Stimulated activated effector memory CD8-positive, alpha-beta T cell treated with anti-CD3 and anti-CD28 coated beads, Interleukin-12 subunit alpha, Interleukin-12 subunit beta, amount 100 ng/mL, for 72 hours (primary cell): ENCODE measurements around the gene BRCA2.
"Not testable (repeated sequence)": the region's sequence is repeated elsewhere in the genome, so short reads cannot be mapped to it uniquely, and the experiment has no call there.

Experiments
- ATAC-seq: fragments of 150-1000 bp; cut with Tn5 transposase; 2 replicates; pipeline ENCODE4 v1.10.0; 2021
- DNase-seq, 2 donors: peaks; one replicate each; pipeline ENCODE4 v3.0.0; 2021 to 2022; ENCODE audit warnings: low spot score in 2 of 2
- H3K27ac Mint-ChIP-seq: one replicate; pipeline ENCODE4 v1.8.0; 2022; ENCODE audit warnings: mild to moderate bottlenecking, mixed read lengths
- H3K36me3 Mint-ChIP-seq: one replicate; pipeline ENCODE4 v1.8.0; 2022; ENCODE audit warnings: mild to moderate bottlenecking, mixed read lengths
- H3K4me1 Mint-ChIP-seq: one replicate; pipeline ENCODE4 v1.8.0; 2022; ENCODE audit warnings: mixed read lengths
- H3K4me3 Mint-ChIP-seq: one replicate; pipeline ENCODE4 v1.8.0; 2022; ENCODE audit warnings: mild to moderate bottlenecking, mixed read lengths
- H3K9me3 Mint-ChIP-seq: one replicate; pipeline ENCODE4 v1.8.0; 2022; ENCODE audit warnings: mixed read lengths

BRCA2 gene

DNA sequence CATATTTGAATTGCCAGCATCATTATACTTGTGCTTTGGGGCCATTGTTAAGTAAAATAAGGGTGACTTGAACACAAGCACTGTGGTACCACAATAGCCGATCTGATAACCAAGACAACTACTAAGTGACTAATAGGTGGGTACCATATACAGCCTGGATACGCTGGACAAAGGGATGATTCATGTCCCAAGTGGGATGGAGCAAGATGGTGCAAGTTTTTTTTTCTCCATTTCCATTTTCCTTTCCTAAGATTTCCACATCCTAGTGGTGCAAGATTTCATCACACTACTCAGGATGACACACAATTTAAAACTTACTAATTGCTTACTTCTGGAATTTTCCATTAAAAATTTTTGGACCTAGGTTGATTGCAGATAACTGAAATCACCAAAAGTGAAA lies 15.1 kb downstream of the BRCA2 start:
- Mint-ChIP-seq H3K9me3 (no peaks in the 10 kb centered on the region), H3K36me3 (peaks cover 52% of the 10 kb centered on the region), H3K4me3 (no peak overlapping the region), H3K4me1 (no peaks in the 10 kb centered on the region), H3K27ac (no peak overlapping the region)
- ATAC-seq (no peak), DNase-seq (no peak)

DNA sequence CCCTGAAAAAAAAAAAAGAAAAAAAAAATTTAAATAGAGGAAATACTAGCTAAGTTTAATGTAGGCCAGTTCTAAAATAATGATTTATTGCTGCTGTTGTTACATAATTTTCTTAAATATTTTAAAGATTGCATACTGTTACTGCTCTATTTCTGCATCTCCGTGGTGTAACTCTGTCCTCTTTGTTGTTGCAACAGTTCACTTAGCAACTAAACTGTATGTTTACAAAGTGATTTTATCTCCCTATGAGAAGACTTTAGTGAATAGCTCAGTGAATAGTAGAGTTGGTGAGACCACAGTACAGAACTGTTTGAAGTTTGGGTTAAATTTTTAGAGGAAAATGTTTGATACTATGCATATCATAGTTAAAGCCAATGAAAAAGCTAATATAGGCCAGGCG lies 19.4 kb downstream of the BRCA2 start:
- peaks cover 60% of the 10 kb centered on the region for H3K36me3 Mint-ChIP-seq
- DNase-seq (no peak), ATAC-seq (no peak)
- no peaks in the 10 kb centered on the region for H3K4me1 Mint-ChIP-seq
- H3K9me3 Mint-ChIP-seq, result no peaks in the 10 kb centered on the region
- H3K27ac Mint-ChIP-seq, result no peak overlapping the region
- no peak overlapping the region for H3K4me3 Mint-ChIP-seq

DNA sequence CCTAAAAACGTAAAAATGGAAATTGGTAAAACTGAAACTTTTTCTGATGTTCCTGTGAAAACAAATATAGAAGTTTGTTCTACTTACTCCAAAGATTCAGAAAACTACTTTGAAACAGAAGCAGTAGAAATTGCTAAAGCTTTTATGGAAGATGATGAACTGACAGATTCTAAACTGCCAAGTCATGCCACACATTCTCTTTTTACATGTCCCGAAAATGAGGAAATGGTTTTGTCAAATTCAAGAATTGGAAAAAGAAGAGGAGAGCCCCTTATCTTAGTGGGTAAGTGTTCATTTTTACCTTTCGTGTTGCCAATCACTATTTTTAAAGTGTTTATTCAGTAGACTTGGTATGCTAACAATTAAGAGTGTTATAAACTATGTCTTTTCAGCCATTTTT lies 25.6 kb downstream of the BRCA2 start:
- ATAC-seq, result no peak
- DNase-seq, result no peak
- Mint-ChIP-seq H3K36me3 (peaks cover 22% of the 10 kb centered on the region), H3K27ac (no peak overlapping the region), H3K9me3 (no peaks in the 10 kb centered on the region), H3K4me1 (no peaks in the 10 kb centered on the region), H3K4me3 (no peak overlapping the region)

DNA sequence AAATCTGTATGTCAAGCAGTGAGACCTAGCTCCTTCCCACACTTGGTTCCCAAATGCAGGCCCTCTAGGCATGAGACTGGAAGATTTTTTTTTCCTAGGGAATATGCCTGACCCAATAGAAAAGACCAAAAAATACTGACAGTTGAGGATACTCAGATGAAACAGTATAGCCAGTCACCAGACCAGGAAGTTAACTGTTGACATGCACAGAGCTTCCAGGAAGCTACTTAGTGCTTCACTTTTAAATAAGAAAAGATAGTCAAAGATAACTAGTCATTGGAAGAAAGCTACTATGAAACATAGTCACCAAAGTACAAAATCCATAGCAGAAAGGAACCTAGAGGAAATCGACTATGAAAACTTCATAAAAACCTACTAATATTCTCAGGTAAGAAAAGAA lies 32.3 kb downstream of the BRCA2 start:
- no peak for ATAC-seq
- no peak for DNase-seq
- peaks cover 23% of the 10 kb centered on the region for H3K36me3 Mint-ChIP-seq
- no peak overlapping the region for H3K4me3 Mint-ChIP-seq
- no peaks in the 10 kb centered on the region for H3K4me1 Mint-ChIP-seq
- H3K9me3 Mint-ChIP-seq, result no peaks in the 10 kb centered on the region
- H3K27ac Mint-ChIP-seq, result no peak overlapping the region

DNA sequence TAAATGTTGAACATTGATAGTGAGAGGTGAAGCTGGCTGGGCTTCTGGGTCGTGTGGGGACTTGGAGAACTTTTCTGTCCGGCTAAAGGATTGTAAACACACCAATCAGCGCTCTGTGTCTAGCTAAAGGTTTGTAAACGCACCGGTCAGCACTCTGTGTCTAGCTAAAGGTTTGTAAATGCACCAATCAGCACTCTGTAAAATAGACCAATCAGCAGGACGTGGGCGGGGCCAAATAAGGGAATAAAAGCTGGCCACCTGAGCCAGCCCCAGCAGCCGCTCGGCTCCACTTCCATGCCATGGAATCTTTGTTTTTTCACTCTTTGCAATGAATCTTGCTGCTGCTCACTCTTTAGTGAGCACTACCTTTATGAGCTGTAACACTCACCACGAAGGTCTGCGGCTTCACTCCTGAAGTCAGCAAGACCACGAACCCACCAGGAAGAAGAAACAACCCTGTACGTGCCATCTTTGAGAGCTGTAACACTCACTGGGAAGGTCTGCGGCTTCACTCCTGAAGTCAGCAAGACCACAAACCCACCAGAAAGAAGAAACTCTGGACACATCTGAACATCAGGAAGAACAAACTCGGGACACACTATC lies 35.6 kb downstream of the BRCA2 start:
- not testable (repeated sequence) for H3K27ac Mint-ChIP-seq, H3K9me3 Mint-ChIP-seq, ATAC-seq, DNase-seq, H3K4me3 Mint-ChIP-seq, H3K4me1 Mint-ChIP-seq
- H3K36me3 Mint-ChIP-seq, result peaks cover 23% of the 10 kb centered on the region

DNA sequence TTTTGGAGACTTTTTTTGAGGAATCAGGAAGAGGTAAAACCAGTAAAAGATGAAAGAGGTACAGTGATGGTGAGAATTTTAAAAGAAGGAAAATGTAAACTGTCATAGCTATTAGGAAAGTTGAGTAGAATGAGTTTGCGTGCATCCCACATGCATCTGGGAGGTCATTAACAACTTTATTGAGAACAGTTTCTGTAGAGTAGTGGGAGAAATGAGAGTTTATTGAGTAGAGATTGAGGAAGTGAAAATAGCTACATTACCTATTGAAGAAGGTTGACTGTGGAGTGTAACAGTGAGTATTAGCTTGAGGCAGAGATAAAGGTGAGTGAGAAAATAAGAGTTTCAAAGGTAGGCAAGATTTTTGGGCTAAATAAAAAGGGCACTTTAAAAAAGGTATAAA lies 38.7 kb downstream of the BRCA2 start:
- ATAC-seq, result no peak
- Mint-ChIP-seq H3K9me3 (no peaks in the 10 kb centered on the region), H3K4me1 (no peaks in the 10 kb centered on the region), H3K36me3 (peaks cover 11% of the 10 kb centered on the region), H3K27ac (no peak overlapping the region), H3K4me3 (no peak overlapping the region)
- DNase-seq, result no peak

DNA sequence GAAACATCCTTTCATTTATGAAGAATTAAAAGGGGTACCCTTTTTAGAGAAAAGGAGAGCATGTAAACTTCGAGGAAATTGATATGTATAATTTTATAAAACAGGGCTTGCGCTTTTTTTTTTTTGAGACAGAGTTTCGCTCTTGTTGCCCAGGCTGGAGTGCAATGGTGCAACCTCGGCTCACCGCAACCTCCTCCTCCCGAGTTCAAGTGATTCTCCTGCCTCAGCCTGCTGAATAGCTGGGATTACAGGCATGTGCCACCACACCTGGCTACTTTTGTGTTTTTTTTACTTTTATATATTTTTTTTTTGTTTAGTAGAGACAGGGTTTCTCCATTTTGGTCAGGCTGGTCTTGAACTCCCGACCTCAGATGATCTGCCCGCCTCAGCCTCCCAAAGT lies 40.6 kb downstream of the BRCA2 start:
- not testable (repeated sequence) for H3K36me3 Mint-ChIP-seq, H3K9me3 Mint-ChIP-seq, ATAC-seq, H3K4me3 Mint-ChIP-seq, DNase-seq, H3K4me1 Mint-ChIP-seq, H3K27ac Mint-ChIP-seq

DNA sequence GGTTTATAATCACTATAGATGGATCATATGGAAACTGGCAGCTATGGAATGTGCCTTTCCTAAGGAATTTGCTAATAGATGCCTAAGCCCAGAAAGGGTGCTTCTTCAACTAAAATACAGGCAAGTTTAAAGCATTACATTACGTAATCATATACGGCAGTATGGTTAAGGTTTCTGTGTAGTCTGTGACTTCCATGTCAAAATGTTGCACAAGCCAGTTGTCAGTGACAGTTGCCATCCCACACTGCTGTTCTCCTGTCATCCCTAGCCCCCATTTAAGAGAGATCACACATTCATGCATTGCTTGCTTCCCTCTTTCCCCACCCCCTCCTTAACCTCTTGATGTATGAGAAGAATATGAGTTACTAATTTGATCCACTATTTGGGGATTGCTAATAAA lies 47.3 kb downstream of the BRCA2 start:
- Mint-ChIP-seq H3K27ac (no peak overlapping the region), H3K36me3 (peaks cover 8% of the 10 kb centered on the region), H3K4me1 (no peaks in the 10 kb centered on the region), H3K9me3 (no peaks in the 10 kb centered on the region), H3K4me3 (no peak overlapping the region)
- no peak for DNase-seq
- no peak for ATAC-seq

DNA sequence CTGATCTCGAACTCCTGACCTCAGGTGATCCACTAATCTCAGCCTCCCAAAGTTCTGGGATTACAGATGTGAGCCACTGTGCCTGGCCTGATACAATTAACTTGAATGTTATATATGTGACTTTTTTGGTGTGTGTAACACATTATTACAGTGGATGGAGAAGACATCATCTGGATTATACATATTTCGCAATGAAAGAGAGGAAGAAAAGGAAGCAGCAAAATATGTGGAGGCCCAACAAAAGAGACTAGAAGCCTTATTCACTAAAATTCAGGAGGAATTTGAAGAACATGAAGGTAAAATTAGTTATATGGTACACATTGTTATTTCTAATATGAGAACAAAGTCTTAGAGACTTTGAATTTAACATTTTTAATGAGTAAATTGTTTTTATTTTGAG lies 55.5 kb downstream of the BRCA2 start:
- H3K36me3 Mint-ChIP-seq, result peaks cover 10% of the 10 kb centered on the region
- no peaks in the 10 kb centered on the region for H3K9me3 Mint-ChIP-seq
- no peak overlapping the region for H3K27ac Mint-ChIP-seq
- ATAC-seq (no peak), DNase-seq (no peak)
- no peaks in the 10 kb centered on the region for H3K4me1 Mint-ChIP-seq
- H3K4me3 Mint-ChIP-seq, result no peak overlapping the region

DNA sequence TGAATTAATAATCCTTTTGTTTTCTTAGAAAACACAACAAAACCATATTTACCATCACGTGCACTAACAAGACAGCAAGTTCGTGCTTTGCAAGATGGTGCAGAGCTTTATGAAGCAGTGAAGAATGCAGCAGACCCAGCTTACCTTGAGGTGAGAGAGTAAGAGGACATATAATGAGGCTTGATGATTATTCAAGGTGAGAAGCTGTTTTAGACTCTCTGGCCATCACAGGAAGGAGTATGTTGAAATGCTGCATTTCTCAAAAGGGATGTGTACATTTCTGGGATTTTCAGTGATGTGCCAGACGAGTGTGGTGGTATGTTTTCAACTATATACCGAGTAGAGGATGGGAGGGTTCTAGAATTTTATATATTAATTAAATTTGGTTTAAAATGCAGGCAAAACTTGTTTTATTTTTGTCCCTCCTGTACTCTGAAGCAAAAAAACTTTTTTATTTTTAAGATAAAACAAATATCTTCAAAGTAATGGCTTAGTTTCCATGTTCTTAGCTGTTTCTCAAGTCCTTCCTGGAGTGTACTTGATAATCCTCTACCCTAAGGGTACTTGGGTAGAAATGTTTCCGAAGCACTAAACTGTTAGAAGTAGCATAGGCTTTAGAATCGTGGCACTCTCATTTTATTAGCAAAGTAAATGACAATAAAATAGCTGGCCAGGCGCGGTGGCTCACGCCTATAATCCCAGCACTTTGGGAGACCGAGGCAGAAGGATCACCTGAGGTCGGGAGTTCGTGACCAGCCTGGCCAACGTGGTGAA lies 61.5 kb downstream of the BRCA2 start:
- no peaks in the 10 kb centered on the region for H3K9me3 Mint-ChIP-seq
- no peak overlapping the region for H3K4me3 Mint-ChIP-seq
- H3K4me1 Mint-ChIP-seq, result no peaks in the 10 kb centered on the region
- DNase-seq, result no peak
- ATAC-seq, result no peak
- no peak overlapping the region for H3K27ac Mint-ChIP-seq
- H3K36me3 Mint-ChIP-seq, result peaks cover 20% of the 10 kb centered on the region

DNA sequence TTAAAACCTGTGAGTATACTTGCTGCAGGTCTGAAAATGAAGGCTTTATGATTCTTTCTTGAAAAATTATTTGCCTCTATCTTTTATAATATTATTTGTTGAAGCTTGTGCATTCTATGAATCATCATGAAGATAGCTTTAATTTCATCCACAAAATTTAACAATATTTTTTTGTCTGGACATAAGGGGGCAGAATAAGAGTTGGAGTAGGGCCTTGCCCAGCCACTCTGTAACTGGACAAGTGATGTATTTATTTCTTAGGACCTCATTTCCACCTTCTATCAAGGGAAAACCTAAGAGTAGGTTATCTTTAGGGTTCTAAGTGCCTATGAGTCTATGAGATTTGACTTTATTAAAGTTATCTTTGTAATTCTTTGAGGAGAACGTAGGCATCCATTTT lies 62.7 kb downstream of the BRCA2 start:
- H3K4me1 Mint-ChIP-seq, result no peaks in the 10 kb centered on the region
- ATAC-seq (no peak), DNase-seq (no peak)
- H3K9me3 Mint-ChIP-seq, result no peaks in the 10 kb centered on the region
- H3K4me3 Mint-ChIP-seq, result no peak overlapping the region
- H3K27ac Mint-ChIP-seq, result no peak overlapping the region
- peaks cover 20% of the 10 kb centered on the region for H3K36me3 Mint-ChIP-seq

DNA sequence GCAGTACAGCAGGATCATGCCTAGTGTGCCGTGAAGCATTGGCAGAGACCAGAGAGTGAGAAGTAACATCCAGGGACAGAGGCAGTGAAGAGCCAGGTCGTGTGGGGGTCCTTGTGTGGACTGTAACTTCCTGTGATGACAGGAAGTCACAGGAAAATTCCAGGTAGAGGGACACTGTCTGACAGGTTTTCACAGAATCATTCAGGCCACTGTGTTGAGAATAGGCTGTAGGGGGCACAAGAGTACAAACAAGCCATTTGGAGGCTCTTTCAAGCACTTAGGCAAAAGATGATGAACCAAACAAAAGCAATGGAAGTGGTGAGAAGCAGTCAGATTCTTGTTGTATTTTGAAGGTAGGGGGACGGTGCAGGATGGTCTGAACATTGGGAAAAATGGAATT lies 66.2 kb downstream of the BRCA2 start:
- no peaks in the 10 kb centered on the region for H3K4me1 Mint-ChIP-seq
- DNase-seq (no peak), ATAC-seq (peak; percentile 48)
- peaks cover 13% of the 10 kb centered on the region for H3K36me3 Mint-ChIP-seq
- no peak overlapping the region for H3K4me3 Mint-ChIP-seq
- H3K27ac Mint-ChIP-seq, result no peak overlapping the region
- H3K9me3 Mint-ChIP-seq, result no peaks in the 10 kb centered on the region

DNA sequence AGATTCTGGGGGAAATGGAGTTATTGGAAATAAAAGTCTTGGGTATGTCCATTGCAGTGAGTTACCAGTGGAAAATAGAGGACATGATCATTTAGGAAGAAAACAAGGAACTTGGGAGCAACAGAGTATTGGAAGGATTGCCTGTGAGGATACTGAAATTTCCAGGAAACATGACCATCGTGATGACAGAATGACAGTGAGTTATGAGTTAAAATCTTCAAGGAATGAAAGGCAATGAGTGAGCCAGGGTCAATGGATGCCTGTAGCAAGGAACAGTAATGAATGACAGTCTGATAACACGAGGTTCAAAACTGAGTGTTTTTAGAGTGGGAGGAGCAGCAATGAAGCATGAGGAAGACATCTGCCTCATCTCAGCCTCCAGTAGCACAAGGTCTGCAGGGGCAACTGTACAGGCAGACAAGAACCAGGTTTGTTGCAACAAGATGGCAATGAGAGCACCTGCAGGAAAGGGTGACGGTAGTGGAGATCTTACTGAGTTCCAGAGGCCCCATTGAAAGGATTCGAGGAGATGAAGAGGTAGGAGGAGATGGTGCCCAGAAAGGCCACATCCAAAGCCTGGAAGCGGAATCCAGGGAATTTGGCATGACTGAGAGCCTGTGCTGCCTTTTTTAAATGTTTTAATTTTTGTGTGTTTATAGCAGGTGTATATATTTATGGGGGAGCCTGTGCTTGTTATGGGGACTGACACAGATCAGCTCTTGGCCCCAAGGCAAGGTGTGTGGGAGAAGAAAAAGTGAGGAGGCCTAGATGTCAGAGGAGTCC lies 68.7 kb downstream of the BRCA2 start:
- peaks cover 13% of the 10 kb centered on the region for H3K36me3 Mint-ChIP-seq
- no peaks in the 10 kb centered on the region for H3K4me1 Mint-ChIP-seq
- no peak overlapping the region for H3K4me3 Mint-ChIP-seq
- ATAC-seq, result no peak
- no peaks in the 10 kb centered on the region for H3K9me3 Mint-ChIP-seq
- H3K27ac Mint-ChIP-seq, result no peak overlapping the region
- no peak for DNase-seq

DNA sequence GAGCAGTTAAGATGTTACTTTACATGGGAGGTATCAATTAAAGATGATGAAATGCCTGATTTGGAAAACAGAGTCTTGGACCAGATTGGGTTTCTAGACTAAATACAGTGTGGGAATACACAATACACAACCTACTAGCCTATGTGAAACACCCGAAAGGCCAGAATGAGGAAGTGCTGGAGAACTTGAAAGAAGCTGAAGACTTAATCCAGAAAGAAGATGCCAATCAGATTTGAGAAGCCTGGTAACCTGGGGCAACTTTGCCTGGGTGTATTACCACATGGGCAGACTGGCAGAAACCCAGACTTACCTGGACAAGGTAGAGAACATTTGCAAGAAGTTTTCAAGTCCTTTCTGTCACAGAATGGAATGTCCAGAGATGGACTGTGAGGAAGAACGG lies 69.4 kb downstream of the BRCA2 start:
- no peaks in the 10 kb centered on the region for H3K9me3 Mint-ChIP-seq
- DNase-seq, result no peak

DNA sequence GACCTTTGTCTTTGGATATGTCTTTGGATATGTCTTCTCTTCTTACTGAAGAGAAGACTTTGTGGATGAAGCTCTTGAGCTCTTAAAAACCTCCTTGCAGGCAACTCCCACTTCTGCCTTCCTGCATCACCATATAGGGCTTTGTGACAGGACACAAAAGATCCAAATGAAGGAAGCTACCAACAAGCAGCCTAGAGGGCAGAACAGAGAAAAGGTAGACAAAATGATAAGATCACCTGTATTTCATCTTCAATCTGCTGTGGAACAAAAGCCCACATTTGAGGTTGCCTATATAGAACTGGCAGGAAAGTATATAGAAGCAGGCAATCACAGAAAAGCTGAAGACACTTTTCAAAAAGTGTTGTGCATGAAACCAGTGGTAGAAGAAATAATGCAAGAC lies 70.1 kb downstream of the BRCA2 start:
- no peak overlapping the region for H3K4me3 Mint-ChIP-seq

More for the DNA sequence above, 69.4 kb downstream of the BRCA2 start:
- no peak for ATAC-seq
- no peak overlapping the region for H3K27ac Mint-ChIP-seq
- no peak overlapping the region for H3K4me3 Mint-ChIP-seq
- H3K4me1 Mint-ChIP-seq, result no peaks in the 10 kb centered on the region
- peaks cover 14% of the 10 kb centered on the region for H3K36me3 Mint-ChIP-seq

DNA sequence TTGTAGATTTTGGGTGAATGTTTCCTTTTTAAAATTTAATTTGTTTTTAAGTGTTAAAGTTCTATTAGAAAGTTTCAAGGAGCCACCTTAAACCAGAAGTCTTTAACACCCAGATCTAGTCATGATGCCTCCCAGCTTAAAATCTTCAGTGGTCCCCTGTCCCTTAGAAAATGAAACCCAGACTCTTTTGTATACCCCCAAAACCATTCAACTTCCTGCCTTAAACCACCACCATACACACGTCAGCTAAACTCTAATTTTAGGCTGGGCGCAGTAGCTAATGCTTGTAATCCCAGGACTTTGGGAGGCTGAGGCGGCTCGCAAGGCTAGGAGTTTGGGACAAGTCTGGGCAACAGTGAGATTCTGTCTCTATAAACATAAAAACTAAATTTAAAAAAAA lies 74.7 kb downstream of the BRCA2 start:
- Mint-ChIP-seq H3K27ac (peak overlapping the region; percentile 17), H3K36me3 (peaks cover 6% of the 10 kb centered on the region), H3K4me1 (peaks cover 11% of the 10 kb centered on the region), H3K9me3 (no peaks in the 10 kb centered on the region), H3K4me3 (peak overlapping the region; percentile 9)
- DNase-seq, result no peak
- peak; percentile 86 for ATAC-seq

More for the DNA sequence above, 70.1 kb downstream of the BRCA2 start:
- Mint-ChIP-seq H3K9me3 (no peaks in the 10 kb centered on the region), H3K27ac (no peak overlapping the region), H3K36me3 (peaks cover 11% of the 10 kb centered on the region), H3K4me1 (peaks cover 7% of the 10 kb centered on the region)
- ATAC-seq (no peak), DNase-seq (no peak)
